SH-SY5Y (cell line): ENCODE measurements around the gene TPM3.

Experiments used
- GATA2 ChIP-seq: IDR thresholded peaks from 2 replicates; pipeline ENCODE4 v1.6.1; 2011; ENCODE audit warnings: mild to moderate bottlenecking, low read depth, low read length
- GATA3 ChIP-seq: IDR thresholded peaks from 2 replicates; pipeline ENCODE4 v1.6.1; 2011; ENCODE audit warnings: low read depth, mild to moderate bottlenecking, low read length, moderate library complexity

- TF ChIP-seq GATA3 (no peak), GATA2 (no peak)
Measured at GRCh38 chr1:154225370-154225769, 33.5 kb upstream of the TPM3 start.
